ENCODE data around the gene TNS1. TPM values are rescaled to one million over a fixed set of nuclear protein-coding genes. Genes with fewer than 3 reads are reported as not detected.

The TNS1 gene
- total and polyA plus RNA-seq, 9 of the 15 experiments (the other 6 are each of a cell fraction or from before 2014, with no cell fraction given): 0.13 to 2.7 (median 0.77) TPM

- H3K9ac ChIP-seq (ENCODE audit: insufficient read depth in 1 of 2, low read depth in 2 of 2, low read length in 2 of 2): no peak overlapping the region
- no peaks in the 10 kb centered on the region for H3K79me2 ChIP-seq (ENCODE audit: control insufficient read depth, insufficient read depth, low read length)
- ChIA-PET CTCF (ENCODE audit: low intra/inter-chr PET ratio) (no interaction called here), POLR2A (interaction anchor here (0.7 kb wide), 1 partner anchor 10 kb away, joined by 3 read pairs; no protein-coding TSS in a partner anchor)
- 0 out of 2 replicates have a peak, but pooled peaks cover 6% of the 10 kb centered on the region for H4K20me1 ChIP-seq (replicated peaks; ENCODE audit: control insufficient read depth, insufficient read depth, low read length)
- H3K9me3 ChIP-seq (replicated peaks; ENCODE audit: control insufficient read depth, insufficient read depth, low read depth, low read length): no peaks in the 10 kb centered on the region
- H3K4me1 ChIP-seq (replicated peaks in 1 of 2; ENCODE audit: control insufficient read depth in 2 of 2, insufficient read depth in 2 of 2, low read length in 2 of 2): no peaks in the 10 kb centered on the region
- H3K36me3 ChIP-seq (ENCODE audit: control insufficient read depth, insufficient read depth, low read length): no peaks in the 10 kb centered on the region
- peaks cover 8 to 49% of the 10 kb centered on the region in 2 experiments; a peak in 3 of 5 replicates for H3K27me3 ChIP-seq (ENCODE audit: control insufficient read depth in 2 of 2, insufficient read depth in 2 of 2, low read length in 2 of 2)
- ATAC-seq (no peak), DNase-seq (ENCODE audit: extremely low read depth in 1 of 4, low spot score in 3 of 4) (no peak), FAIRE-seq (no peak)
- under 1% methylated on average over 11 of the region's 25 CpGs for WGBS (ENCODE audit: insufficient coverage, low coverage, missing lambda C conversion rate)
- no peaks in the 10 kb centered on the region for H3K9me1 ChIP-seq (ENCODE audit: control insufficient read depth, insufficient read depth, low read length)
- no peak overlapping the region for H2AFZ ChIP-seq (ENCODE audit: low read depth, low read length)
- H3K4me2 ChIP-seq (ENCODE audit: insufficient read depth, low read length): no peak overlapping the region
- no peak overlapping the region for H3K27ac ChIP-seq (ENCODE audit: extremely low read depth, low read depth, low read length)
- no peak overlapping the region for H3K4me3 ChIP-seq
- in situ Hi-C loops (cut with MboI): no loop called here
- intact Hi-C loops (cut with micrococcal nuclease): loop anchor here (10.0 kb wide), 2 partner anchors 72 to 152 kb away; partner anchors contain the start of gene RUFY4
- BruUV-seq (replicated peaks): no TSS peak
- no peak for TF ChIP-seq LARP7 (IDR thresholded peaks at IDR 0.05)
- TF ChIP-seq ZNF717 (CRISPR knock-in tag; IDR thresholded peaks at IDR 0.05): no peak
- no peak for TF ChIP-seq SAFB (IDR thresholded peaks at IDR 0.05; ENCODE audit: borderline replicate concordance, low read depth, low read length)
- TF ChIP-seq MAFF (IDR thresholded peaks at IDR 0.05; ENCODE audit: low read length): no peak
These were observed 90.4 kb downstream of the TNS1 start for GRCh38 chr2:217912098-217913024.

Measured in K562 (cell line).